ENCODE data around the gene SPATA3.

SPATA3 gene

DNA sequence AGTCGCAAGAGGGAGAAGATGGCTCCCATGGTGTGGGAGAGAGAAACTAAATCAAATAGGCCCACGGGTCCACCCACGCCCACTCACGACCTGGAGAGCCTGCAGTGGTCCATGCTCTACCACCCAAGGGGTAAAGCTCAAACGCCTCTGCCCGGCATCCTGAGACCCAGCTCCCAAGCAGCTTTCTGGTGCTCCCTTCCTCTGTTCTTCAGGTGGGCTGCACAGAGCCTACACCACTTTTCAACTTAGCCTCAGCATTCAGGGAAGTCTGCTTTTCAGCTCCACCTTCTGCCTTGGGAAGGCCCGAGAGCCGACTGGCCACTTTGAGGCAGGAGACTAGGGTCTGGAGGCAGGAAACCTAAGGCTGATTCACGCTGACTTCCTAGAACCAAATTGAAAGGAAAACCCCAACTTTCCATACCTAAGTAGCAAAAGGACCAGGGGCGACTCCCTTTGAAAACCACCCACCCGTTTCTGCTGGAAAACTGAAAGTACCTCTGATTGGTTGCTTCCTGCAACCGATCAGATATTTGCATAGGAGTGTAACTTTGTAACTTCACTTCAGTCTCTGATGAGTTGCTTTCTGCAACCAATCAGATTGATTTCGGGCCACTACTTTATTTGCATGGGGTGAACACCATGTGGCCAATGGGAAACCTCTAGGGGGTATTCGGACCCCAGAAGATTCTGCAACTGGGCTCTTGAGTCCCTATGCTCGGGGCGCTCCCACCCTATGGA, 26.8 kb upstream of the SPATA3 start:
- H3K9me3 ChIP-seq (ENCODE audit: low read length) = no peaks in the 10 kb centered on the region
- H3K79me2 ChIP-seq (ENCODE audit: insufficient read depth, low read length) = no peaks in the 10 kb centered on the region
- peaks cover 8% of the 10 kb centered on the region; the same call in 1 of the 2 replicates for H3K27me3 ChIP-seq (ENCODE audit: insufficient read depth, low read length)
- H3K36me3 ChIP-seq (ENCODE audit: insufficient read depth, low read length) = no peaks in the 10 kb centered on the region; the same call in 1 of the 2 replicates
- H3K9ac ChIP-seq (ENCODE audit: low read length) = no peak overlapping the region
- H3K4me3 ChIP-seq (ENCODE audit: low read depth, low read length, poor library complexity, severe bottlenecking) = no peak overlapping the region
- no peaks in the 10 kb centered on the region for H3K9me2 ChIP-seq (ENCODE audit: low read depth, low read length)
- no peaks in the 10 kb centered on the region for H4K20me1 ChIP-seq (ENCODE audit: insufficient read depth, low read length)
- no peak overlapping the region for H3K27ac ChIP-seq (ENCODE audit: low read depth, low read length, poor library complexity, severe bottlenecking)
- H3K4me1 ChIP-seq (ENCODE audit: insufficient read depth, low read length, severe bottlenecking) = no peaks in the 10 kb centered on the region
- TF ChIP-seq, protein P1, sequence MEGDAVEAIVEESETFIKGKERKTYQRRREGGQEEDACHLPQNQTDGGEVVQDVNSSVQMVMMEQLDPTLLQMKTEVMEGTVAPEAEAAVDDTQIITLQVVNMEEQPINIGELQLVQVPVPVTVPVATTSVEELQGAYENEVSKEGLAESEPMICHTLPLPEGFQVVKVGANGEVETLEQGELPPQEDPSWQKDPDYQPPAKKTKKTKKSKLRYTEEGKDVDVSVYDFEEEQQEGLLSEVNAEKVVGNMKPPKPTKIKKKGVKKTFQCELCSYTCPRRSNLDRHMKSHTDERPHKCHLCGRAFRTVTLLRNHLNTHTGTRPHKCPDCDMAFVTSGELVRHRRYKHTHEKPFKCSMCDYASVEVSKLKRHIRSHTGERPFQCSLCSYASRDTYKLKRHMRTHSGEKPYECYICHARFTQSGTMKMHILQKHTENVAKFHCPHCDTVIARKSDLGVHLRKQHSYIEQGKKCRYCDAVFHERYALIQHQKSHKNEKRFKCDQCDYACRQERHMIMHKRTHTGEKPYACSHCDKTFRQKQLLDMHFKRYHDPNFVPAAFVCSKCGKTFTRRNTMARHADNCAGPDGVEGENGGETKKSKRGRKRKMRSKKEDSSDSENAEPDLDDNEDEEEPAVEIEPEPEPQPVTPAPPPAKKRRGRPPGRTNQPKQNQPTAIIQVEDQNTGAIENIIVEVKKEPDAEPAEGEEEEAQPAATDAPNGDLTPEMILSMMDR (IDR thresholded peaks at IDR 0.05; ENCODE audit: low read length) = no peak
- TF ChIP-seq EZH2 (IDR thresholded peaks at IDR 0.05; ENCODE audit: borderline replicate concordance, low read length) = no peak
- H3K4me2 ChIP-seq (ENCODE audit: low read length) = peak overlapping the region; percentile 3; the same call in 1 of the 2 replicates
- no peaks in the 10 kb centered on the region for H3F3A ChIP-seq (ENCODE audit: insufficient read depth, low read length)
- no peak overlapping the region for H2AFZ ChIP-seq (ENCODE audit: low read length)

GRCh38 chr2:230969659-230970015, 26.3 kb upstream of the SPATA3 start:
- H4K20me1 ChIP-seq (ENCODE audit: insufficient read depth, low read length) = no peaks in the 10 kb centered on the region
- no peaks in the 10 kb centered on the region for H3K9me2 ChIP-seq (ENCODE audit: low read depth, low read length)
- H3K27ac ChIP-seq (ENCODE audit: low read depth, low read length, poor library complexity, severe bottlenecking) = no peak overlapping the region
- no peaks in the 10 kb centered on the region for H3K79me2 ChIP-seq (ENCODE audit: insufficient read depth, low read length)
- H3K4me3 ChIP-seq (ENCODE audit: low read depth, low read length, poor library complexity, severe bottlenecking) = no peak overlapping the region
- no peaks in the 10 kb centered on the region for H3K4me1 ChIP-seq (ENCODE audit: insufficient read depth, low read length, severe bottlenecking)
- no peaks in the 10 kb centered on the region for H3F3A ChIP-seq (ENCODE audit: insufficient read depth, low read length)
- peaks cover 8% of the 10 kb centered on the region; the same call in 1 of the 2 replicates for H3K27me3 ChIP-seq (ENCODE audit: insufficient read depth, low read length)
- H2AFZ ChIP-seq (ENCODE audit: low read length) = no peak overlapping the region
- no peak for TF ChIP-seq EZH2 (IDR thresholded peaks at IDR 0.05; ENCODE audit: borderline replicate concordance, low read length)
- TF ChIP-seq, protein P1 (IDR thresholded peaks at IDR 0.05; ENCODE audit: low read length) = no peak
- H3K9ac ChIP-seq (ENCODE audit: low read length) = no peak overlapping the region
- H3K36me3 ChIP-seq (ENCODE audit: insufficient read depth, low read length) = no peaks in the 10 kb centered on the region
- H3K4me2 ChIP-seq (ENCODE audit: low read length) = no peak overlapping the region
- H3K9me3 ChIP-seq (ENCODE audit: low read length) = no peaks in the 10 kb centered on the region

GRCh38 chr2:230972046-230972445, 23.9 kb upstream of the SPATA3 start:
- Histone ChIP-seq H3K36me3 (ENCODE audit: insufficient read depth, low read length) (no peaks in the 10 kb centered on the region), H3K79me2 (ENCODE audit: insufficient read depth, low read length) (no peaks in the 10 kb centered on the region), H3K4me1 (ENCODE audit: insufficient read depth, low read length, severe bottlenecking) (no peaks in the 10 kb centered on the region), H3K4me2 (ENCODE audit: low read length) (no peak overlapping the region), H3F3A (ENCODE audit: insufficient read depth, low read length) (no peaks in the 10 kb centered on the region), H3K9me3 (ENCODE audit: low read length) (no peaks in the 10 kb centered on the region), H4K20me1 (ENCODE audit: insufficient read depth, low read length) (no peaks in the 10 kb centered on the region), H3K4me3 (ENCODE audit: low read depth, low read length, poor library complexity, severe bottlenecking) (no peak overlapping the region), H2AFZ (ENCODE audit: low read length) (no peak overlapping the region), H3K27ac (ENCODE audit: low read depth, low read length, poor library complexity, severe bottlenecking) (no peak overlapping the region), H3K9me2 (ENCODE audit: low read depth, low read length) (no peaks in the 10 kb centered on the region), H3K9ac (ENCODE audit: low read length) (no peak overlapping the region), H3K27me3 (ENCODE audit: insufficient read depth, low read length) (peaks cover 8% of the 10 kb centered on the region; the same call in 1 of the 2 replicates)
- no peak for TF ChIP-seq EZH2 (IDR thresholded peaks at IDR 0.05; ENCODE audit: borderline replicate concordance, low read length)
- TF ChIP-seq, protein P1 (IDR thresholded peaks at IDR 0.05; ENCODE audit: low read length) = no peak

All from OCI-LY1 (cell line).